Naive thymus-derived CD4-positive, alpha-beta T cell (primary cell): ENCODE results near the gene ZNF576. TPM values are rescaled to one million over a fixed set of nuclear protein-coding genes. Genes with fewer than 3 reads are reported as not detected.
"Not testable (repeated sequence)": the region's sequence is repeated elsewhere in the genome, so short reads cannot be mapped to it uniquely, and the experiment has no call there.

Experiments used
- ATAC-seq: fragments of 150-1000 bp; cut with Tn5 transposase; 2 replicates; pipeline ENCODE4 v1.10.0; 2021; ENCODE audit warnings: mild to moderate bottlenecking, moderate library complexity
- CTCF ChIA-PET: fragments of 350-600 bp; sonication (Branson Sonifier 250); formaldehyde crosslinking; loops from one replicate; lab custom pipeline; 2021; ENCODE audit warnings: antibody characterized with exemption; lab: Charles Lee
- POLR2A ChIA-PET: fragments of 350-600 bp; sonication (Branson Sonifier 250); formaldehyde crosslinking; loops from one replicate; lab custom pipeline; 2021; ENCODE audit warnings: antibody characterized with exemption, inconsistent platforms; lab: Charles Lee
- DNase-seq, 9 donors: peaks; one replicate each; pipeline versions ENCODE4 v3.0.0 to v3.0.0-alpha.2; 2020 to 2022; ENCODE audit warnings: mixed read lengths in 1 of 9
- H3K27ac ChIP-seq: one replicate; pipeline ENCODE4 v1.7.0; 2013; ENCODE audit warnings: mild to moderate bottlenecking, low read depth, low read length, moderate library complexity
- H3K27me3 ChIP-seq, 2 donors: one replicate each; pipeline ENCODE4 v1.7.0; 2013; ENCODE audit warnings: low read length in 2 of 2, mild to moderate bottlenecking in 2 of 2, moderate library complexity in 2 of 2; ENCODE audit not compliant: control insufficient read depth in 2 of 2, insufficient read depth in 2 of 2
- H3K36me3 ChIP-seq, 3 experiments: 1 replicate in 2 of 3; 2 replicates in 1 of 3; pipeline ENCODE4 v1.7.0; 2013; ENCODE audit warnings: low read length in 3 of 3, mild to moderate bottlenecking in 3 of 3, moderate library complexity in 1 of 3; ENCODE audit not compliant: insufficient read depth in 3 of 3, control insufficient read depth in 2 of 3
- H3K4me1 ChIP-seq, 2 donors: one replicate each; pipeline ENCODE4 v1.7.0; 2013; ENCODE audit warnings: low read length in 2 of 2, mild to moderate bottlenecking in 2 of 2, moderate library complexity in 1 of 2; ENCODE audit not compliant: control insufficient read depth in 2 of 2, insufficient read depth in 2 of 2
- H3K4me3 ChIP-seq: 2 replicates; pipeline ENCODE4 v1.7.0; 2013; ENCODE audit warnings: mild to moderate bottlenecking, low read length
- H3K9me3 ChIP-seq, 3 experiments: 1 replicate in 2 of 3; 2 replicates in 1 of 3; pipeline ENCODE4 v1.7.0; 2013; ENCODE audit warnings: low read length in 3 of 3; ENCODE audit not compliant: control insufficient read depth in 2 of 3
- H3K27ac Mint-ChIP-seq, 9 donors: one replicate each; pipeline ENCODE4 v1.8.0; 2020 to 2022; ENCODE audit warnings: mixed read lengths in 9 of 9, mild to moderate bottlenecking in 8 of 9, moderate library complexity in 5 of 9, inconsistent platforms in 2 of 9
- H3K27me3 Mint-ChIP-seq, 5 donors: one replicate each; pipeline ENCODE4 v1.8.0; 2021 to 2022; ENCODE audit warnings: mixed read lengths in 5 of 5, mild to moderate bottlenecking in 1 of 5
- H3K36me3 Mint-ChIP-seq, 5 donors: one replicate each; pipeline ENCODE4 v1.8.0; 2020 to 2022; ENCODE audit warnings: mixed read lengths in 5 of 5, mild to moderate bottlenecking in 3 of 5, inconsistent platforms in 1 of 5
- H3K4me1 Mint-ChIP-seq, 7 donors: one replicate each; pipeline ENCODE4 v1.8.0; 2020 to 2022; ENCODE audit warnings: mixed read lengths in 7 of 7, mild to moderate bottlenecking in 3 of 7, inconsistent platforms in 1 of 7
- H3K4me3 Mint-ChIP-seq, 10 donors: one replicate each; pipeline ENCODE4 v1.8.0; 2020 to 2022; ENCODE audit warnings: mild to moderate bottlenecking in 10 of 10, mixed read lengths in 10 of 10, moderate library complexity in 6 of 10, inconsistent platforms in 2 of 10
- H3K9me3 Mint-ChIP-seq, 11 donors: one replicate each; pipeline ENCODE4 v1.8.0; 2020 to 2022; ENCODE audit warnings: mixed read lengths in 11 of 11, mild to moderate bottlenecking in 4 of 11, inconsistent platforms in 1 of 11, moderate library complexity in 1 of 11
- intact Hi-C, 2 donors: fragments of 100-400 bp; cut with micrococcal nuclease; formaldehyde crosslinking; loops; one replicate each; pipeline ENCODE4 v1.15.1; 2023
- polyA plus RNA-seq, 2 donors: library from polyadenylated mRNA; unstranded; fragments of 300-500 nt; fragmentation: Illumina TruSeq; gene quantifications; one replicate each; pipeline ENCODE4 v1.2.3, GENCODE V29; 2021
- total RNA-seq, 6 experiments: library from RNA in 5 of 6; stranded (reverse) in 5 of 6; gene quantifications; 1 replicate in 5 of 6; 2 replicates in 1 of 6; pipeline ENCODE4 v1.2.3 and lab custom pipeline; 2021 to 2026

The ZNF576 gene
- total and polyA plus RNA-seq, 7 experiments from 2014 or later = 8.6 to 20.6 (median 15.7) TPM

- Mint-ChIP-seq H3K9me3 (peaks cover 0 to 5% (median 0%) of the 10 kb centered on the region in 11 donors), H3K4me3 (peak overlapping the region in 3 of 10 donors; percentile 84 to 98 (median 94)), H3K27ac (peak overlapping the region in 5 of 9 donors; percentile 98 to 100 (median 100)), H3K36me3 (peaks cover 0 to 9% (median 3%) of the 10 kb centered on the region in 5 donors), H3K4me1 (peaks cover 22 to 42% (median 33%) of the 10 kb centered on the region in 7 donors), H3K27me3 (peaks cover 0 to 4% (median 0%) of the 10 kb centered on the region in 5 donors)
- ATAC-seq (no peak), DNase-seq (no peak)
- ChIA-PET POLR2A (interaction anchor here (1.0 to 5.0 kb wide), 2 partner anchors 24 to 71 kb away, joined by 3 to 51 read pairs; partner anchors contain the start of genes PINLYP, PLAUR and XRCC1), CTCF (interaction anchor here (5.5 kb wide), 1 partner anchor 43 kb away, joined by 122 read pairs; no protein-coding TSS in a partner anchor)
- H3K9me3 ChIP-seq = no peaks in the 10 kb centered on the region
- H3K27me3 ChIP-seq = no peaks in the 10 kb centered on the region
- peaks cover 16 to 28% of the 10 kb centered on the region in 2 donors for H3K4me1 ChIP-seq
- H3K36me3 ChIP-seq = peaks cover 6 to 47% (median 12%) of the 10 kb centered on the region in 3 experiments
- H3K4me3 ChIP-seq = no peak overlapping the region
- H3K27ac ChIP-seq = peak overlapping the region; percentile 95
- intact Hi-C loops = loop anchor here in 1 of 2 donors (5.0 kb wide), 1 partner anchor 136 kb away; no protein-coding TSS in a partner anchor
Observed at GRCh38 chr19:43598445-43599240, 2.2 kb downstream of the ZNF576 start.

- intact Hi-C loops = loop anchor here in 1 of 2 donors (5.0 kb wide), 1 partner anchor 137 kb away; no protein-coding TSS in a partner anchor
- ChIA-PET CTCF (interaction anchor here (1.0 kb wide), 1 partner anchor 69 kb away, joined by 4 read pairs; no protein-coding TSS in a partner anchor), POLR2A (interaction anchor here (0.6 to 1.1 kb wide), 3 partner anchors 10 to 65 kb away, joined by 4 to 5 read pairs (median 5); no protein-coding TSS in a partner anchor)
- peaks cover 0 to 5% (median 0%) of the 10 kb centered on the region in 11 donors for H3K9me3 Mint-ChIP-seq
- Histone ChIP-seq H3K4me3 (no peak overlapping the region), H3K9me3 (no peaks in the 10 kb centered on the region), H3K36me3 (peaks cover 6 to 46% (median 12%) of the 10 kb centered on the region in 3 experiments), H3K27ac (no peak overlapping the region), H3K27me3 (no peaks in the 10 kb centered on the region), H3K4me1 (peaks cover 16 to 24% of the 10 kb centered on the region in 2 donors)
- peaks cover 0 to 9% (median 4%) of the 10 kb centered on the region in 5 donors for H3K36me3 Mint-ChIP-seq
- no peak for ATAC-seq
- peaks cover 19 to 36% (median 29%) of the 10 kb centered on the region in 7 donors for H3K4me1 Mint-ChIP-seq
- H3K27ac Mint-ChIP-seq = peak overlapping the region in 5 of 9 donors; percentile 19 to 79 (median 65)
- H3K4me3 Mint-ChIP-seq = no peak overlapping the region
- no peak for DNase-seq
- peaks cover 0 to 4% (median 0%) of the 10 kb centered on the region in 5 donors for H3K27me3 Mint-ChIP-seq
Observed at GRCh38 chr19:43599635-43600295, 3.4 kb downstream of the ZNF576 start.

- intact Hi-C loops, H3K4me3 ChIP-seq, H3K9me3 ChIP-seq, H3K27ac ChIP-seq, H3K9me3 Mint-ChIP-seq, H3K36me3 Mint-ChIP-seq, H3K27me3 ChIP-seq, H3K27me3 Mint-ChIP-seq, H3K4me3 Mint-ChIP-seq, ATAC-seq, DNase-seq: not testable (repeated sequence)
- Mint-ChIP-seq H3K27ac (peak overlapping the region in 3 of 9 donors; percentile 12 to 79 (median 34)), H3K4me1 (peaks cover 19 to 33% (median 29%) of the 10 kb centered on the region in 7 donors)
- CTCF ChIA-PET = interaction anchor here (1.0 kb wide), 1 partner anchor 68 kb away, joined by 4 read pairs; no protein-coding TSS in a partner anchor
- POLR2A ChIA-PET = interaction anchor here (0.6 to 1.1 kb wide), 3 partner anchors 9 to 16 kb away, joined by 3 to 5 read pairs (median 4); no protein-coding TSS in a partner anchor
- peaks cover 16 to 22% of the 10 kb centered on the region in 2 donors for H3K4me1 ChIP-seq
- peaks cover 6 to 46% (median 12%) of the 10 kb centered on the region in 3 experiments for H3K36me3 ChIP-seq
Observed at GRCh38 chr19:43600326-43600725, 3.9 kb downstream of the ZNF576 start.

DNA sequence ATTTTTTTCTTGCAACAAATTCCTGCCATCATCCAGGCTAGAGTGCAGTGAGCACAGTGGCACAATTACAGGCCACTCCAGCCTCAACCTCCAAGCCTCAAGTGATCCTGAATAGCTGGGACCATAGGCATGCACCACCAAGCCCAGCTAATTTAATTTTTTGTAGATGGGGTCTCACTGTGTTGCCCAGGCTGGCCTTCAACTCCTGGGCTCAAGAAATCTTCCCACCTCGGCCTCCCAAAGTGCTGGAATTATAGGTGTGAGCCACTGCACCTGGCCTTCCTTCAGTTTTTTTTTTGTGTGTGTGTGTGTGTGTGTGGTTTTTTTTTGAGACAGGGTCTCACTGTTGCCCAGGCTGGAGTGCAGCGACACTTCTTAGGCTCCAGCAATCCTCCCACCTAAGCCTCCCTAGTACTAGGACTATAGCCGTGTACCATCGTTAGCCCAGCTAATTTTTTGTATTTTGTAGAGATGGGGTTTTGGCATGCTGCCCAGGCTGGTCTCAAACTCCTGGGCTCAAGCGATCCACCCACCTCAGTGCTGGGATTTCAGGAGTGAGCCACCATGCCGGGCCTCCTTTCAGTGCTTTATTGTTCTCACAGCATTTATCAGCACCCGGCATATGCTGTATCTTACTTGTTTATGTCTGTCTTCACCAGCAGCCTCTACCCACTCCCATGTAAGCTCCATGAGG lies 9.6 kb downstream of the ZNF576 start:
- Mint-ChIP-seq H3K4me1 (peaks cover 0 to 13% (median 6%) of the 10 kb centered on the region in 7 donors), H3K27ac (peak overlapping the region in 8 of 9 donors; percentile 20 to 71 (median 27)), H3K27me3 (no peaks in the 10 kb centered on the region), H3K9me3 (no peaks in the 10 kb centered on the region), H3K4me3 (no peak overlapping the region), H3K36me3 (peaks cover 0 to 24% (median 2%) of the 10 kb centered on the region in 5 donors)
- H3K4me3 ChIP-seq = no peak overlapping the region
- H3K27ac ChIP-seq = peak overlapping the region; percentile 17
- H3K4me1 ChIP-seq = no peaks in the 10 kb centered on the region
- intact Hi-C loops = no loop called here
- peaks cover 0 to 49% (median 13%) of the 10 kb centered on the region in 3 experiments for H3K36me3 ChIP-seq
- H3K27me3 ChIP-seq = no peaks in the 10 kb centered on the region
- ChIA-PET CTCF (interaction anchor here (1.5 kb wide), 1 partner anchor 12 kb away, joined by 3 read pairs; no protein-coding TSS in a partner anchor), POLR2A (interaction anchor here (0.6 to 1.0 kb wide), 3 partner anchors 9 to 115 kb away, joined by 3 to 5 read pairs (median 3); no protein-coding TSS in a partner anchor)
- DNase-seq (no peak), ATAC-seq (no peak)
- H3K9me3 ChIP-seq = no peaks in the 10 kb centered on the region

GRCh38 chr19:43606569-43607229 lies 10.3 kb downstream of the ZNF576 start:
- H3K36me3 ChIP-seq = peaks cover 0 to 46% (median 15%) of the 10 kb centered on the region in 3 experiments
- DNase-seq = no peak
- peak overlapping the region; percentile 17 for H3K27ac ChIP-seq
- intact Hi-C loops = no loop called here
- POLR2A ChIA-PET = interaction anchor here (0.8 to 1.0 kb wide), 2 partner anchors 9 to 12 kb away, joined by 3 to 5 read pairs; no protein-coding TSS in a partner anchor
- no peak for ATAC-seq
- CTCF ChIA-PET = interaction anchor here (1.5 kb wide), 1 partner anchor 13 kb away, joined by 3 read pairs; no protein-coding TSS in a partner anchor
- H3K4me1 ChIP-seq = no peaks in the 10 kb centered on the region
- Mint-ChIP-seq H3K9me3 (no peaks in the 10 kb centered on the region), H3K36me3 (peaks cover 0 to 24% (median 2%) of the 10 kb centered on the region in 5 donors), H3K27ac (peak overlapping the region in 6 of 9 donors; percentile 26 to 72 (median 30)), H3K27me3 (no peaks in the 10 kb centered on the region), H3K4me3 (no peak overlapping the region), H3K4me1 (peaks cover 0 to 16% (median 8%) of the 10 kb centered on the region in 7 donors)
- H3K9me3 ChIP-seq = no peaks in the 10 kb centered on the region
- H3K27me3 ChIP-seq = no peaks in the 10 kb centered on the region
- H3K4me3 ChIP-seq = no peak overlapping the region
